Tibial artery (tissue), 4 donors: ENCODE results near the gene JAKMIP2.
"Not testable (repeated sequence)": the region's sequence is repeated elsewhere in the genome, so short reads cannot be mapped to it uniquely, and the experiment has no call there.

Source experiments
- DNase-seq, 2 donors: peaks; one replicate each; pipeline ENCODE4 v3.0.0-alpha.2; 2019
- H3K27ac ChIP-seq, 2 donors: fragments of 200-600 bp; sonication (generic) in 1 of 2; 1 replicate in 1 of 2; 2 replicates in 1 of 2; pipeline ENCODE4 v1.5.1; 2018 to 2019; ENCODE audit warnings: mild to moderate bottlenecking in 1 of 2
- H3K27me3 ChIP-seq, 2 donors: fragments of 200-600 bp; sonication (generic) in 1 of 2; one replicate each; pipeline versions ENCODE4 v1.5.1 to v1.6.0; 2016 to 2019
- H3K36me3 ChIP-seq, 3 donors: fragments of 200-600 bp; sonication (generic) in 2 of 3; one replicate each; pipeline ENCODE4 v1.5.1; 2016 to 2019; ENCODE audit warnings: mild to moderate bottlenecking in 2 of 3
- H3K4me1 ChIP-seq, 4 donors: fragments of 200-600 bp; sonication (generic) in 2 of 4; 1 replicate in 3 of 4; 2 replicates in 1 of 4; pipeline ENCODE4 v1.5.1; 2016 to 2019
- H3K4me3 ChIP-seq, 2 donors: fragments of 200-600 bp; sonication (generic) in 1 of 2; 1 replicate in 1 of 2; 2 replicates in 1 of 2; pipeline ENCODE4 v1.5.1; 2018 to 2019; ENCODE audit warnings: mild to moderate bottlenecking in 2 of 2
- H3K9me3 ChIP-seq, 3 donors: fragments of 200-600 bp; sonication (generic) in 1 of 3; one replicate each; pipeline ENCODE4 v1.5.1; 2016 to 2019
- CTCF ChIP-seq, 2 experiments: fragments of 200-600 bp in 1 of 2; fragments of 450-650 bp in 1 of 2; IDR thresholded peaks; one replicate each; pipeline ENCODE4 v1.5.1; 2017 to 2019; ENCODE audit warnings: antibody characterized with exemption in 2 of 2, mild to moderate bottlenecking in 1 of 2, moderate library complexity in 1 of 2
- intact Hi-C: fragments of 100-400 bp; cut with DNase I; formaldehyde crosslinking; loops from one replicate; pipeline ENCODE4 v1.15.0; 2023; ENCODE audit warnings: low total_unique reads

The JAKMIP2 gene

GRCh38 chr5:147809830-147810666, 27.5 kb upstream of the JAKMIP2 start:
- Histone ChIP-seq H3K27ac (no peak overlapping the region), H3K4me1 (no peaks in the 10 kb centered on the region), H3K27me3 (no peaks in the 10 kb centered on the region), H3K36me3 (no peaks in the 10 kb centered on the region), H3K9me3 (no peaks in the 10 kb centered on the region), H3K4me3 (no peak overlapping the region)
- no peak for DNase-seq
- intact Hi-C loops: no loop called here
- TF ChIP-seq CTCF (IDR thresholded peaks at IDR 0.05): no peak

DNA sequence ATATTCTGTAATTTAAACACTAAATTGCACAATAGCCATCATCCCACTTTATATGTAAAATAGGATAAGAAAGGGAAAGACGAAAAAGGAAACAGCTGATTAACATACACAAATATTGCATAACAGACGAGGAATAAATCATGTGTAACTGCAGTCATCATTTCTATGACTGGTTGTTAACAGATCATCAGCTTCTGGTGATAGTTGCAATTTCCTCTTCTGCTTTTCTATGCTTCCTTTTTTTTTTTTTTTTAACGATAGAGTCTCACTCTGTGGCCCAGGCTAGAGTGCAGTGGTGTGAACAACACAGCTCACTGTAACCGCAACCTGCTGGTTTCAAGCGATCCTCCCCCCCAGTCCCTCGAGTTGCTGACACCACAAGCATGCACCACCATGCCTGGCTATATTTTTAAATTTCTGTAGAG, 22.5 kb upstream of the JAKMIP2 start:
- Histone ChIP-seq H3K4me1 (no peaks in the 10 kb centered on the region), H3K27me3 (no peaks in the 10 kb centered on the region), H3K36me3 (no peaks in the 10 kb centered on the region), H3K9me3 (no peaks in the 10 kb centered on the region), H3K27ac (no peak overlapping the region), H3K4me3 (no peak overlapping the region)
- intact Hi-C loops: no loop called here
- no peak for DNase-seq
- no peak for TF ChIP-seq CTCF (IDR thresholded peaks at IDR 0.05)

GRCh38 chr5:147804334-147804733, 21.8 kb upstream of the JAKMIP2 start:
- Histone ChIP-seq H3K9me3 (no peaks in the 10 kb centered on the region), H3K36me3 (no peaks in the 10 kb centered on the region), H3K27me3 (no peaks in the 10 kb centered on the region), H3K4me3 (no peak overlapping the region), H3K27ac (no peak overlapping the region), H3K4me1 (no peaks in the 10 kb centered on the region)
- no peak for DNase-seq
- intact Hi-C loops: no loop called here
- no peak for TF ChIP-seq CTCF (IDR thresholded peaks at IDR 0.05)

DNA sequence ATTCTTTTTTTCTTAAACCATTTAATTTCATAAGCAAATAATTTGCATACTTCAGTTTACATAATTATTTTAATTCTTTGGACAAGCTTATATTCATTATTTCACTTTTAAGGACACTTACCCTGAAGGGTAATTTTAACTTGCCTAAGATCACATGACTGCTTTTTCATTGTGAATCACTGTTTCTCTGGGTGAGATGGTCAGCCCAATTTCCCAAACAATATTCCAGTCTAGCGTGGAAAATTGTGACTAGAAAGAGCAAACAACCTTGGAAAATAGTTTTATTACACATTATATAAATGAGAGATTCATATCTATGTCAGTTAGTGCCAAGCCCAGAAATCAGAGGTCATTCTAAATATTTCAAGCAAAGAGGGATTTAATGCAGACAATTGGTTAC, 21.4 kb upstream of the JAKMIP2 start:
- Histone ChIP-seq H3K36me3 (no peaks in the 10 kb centered on the region), H3K4me1 (no peaks in the 10 kb centered on the region), H3K27ac (no peak overlapping the region), H3K4me3 (no peak overlapping the region), H3K27me3 (no peaks in the 10 kb centered on the region), H3K9me3 (no peaks in the 10 kb centered on the region)
- TF ChIP-seq CTCF (IDR thresholded peaks at IDR 0.05): no peak
- intact Hi-C loops: no loop called here
- DNase-seq: no peak

DNA sequence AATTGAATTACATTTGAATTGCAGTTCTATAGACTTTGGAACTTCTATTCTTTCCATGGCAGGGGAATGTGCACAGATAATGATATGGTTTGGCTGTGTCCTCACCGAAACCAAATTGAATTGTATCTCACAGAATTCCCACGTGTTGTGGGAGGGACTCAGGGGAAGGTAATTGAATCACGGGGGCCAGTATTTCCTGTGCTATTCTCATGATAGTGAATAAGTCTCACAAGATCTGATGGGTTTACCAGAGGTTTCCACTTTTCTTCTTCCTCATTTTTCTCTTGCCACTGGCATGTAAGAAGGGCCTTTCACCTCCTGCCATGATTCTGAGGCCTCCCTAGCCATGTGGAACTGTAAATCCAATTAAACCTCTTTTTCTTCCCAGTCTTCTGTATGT, 20.6 kb upstream of the JAKMIP2 start:
- H3K4me1 ChIP-seq, H3K27ac ChIP-seq, H3K27me3 ChIP-seq, H3K36me3 ChIP-seq, H3K4me3 ChIP-seq, DNase-seq, intact Hi-C loops, H3K9me3 ChIP-seq: not testable (repeated sequence)

DNA sequence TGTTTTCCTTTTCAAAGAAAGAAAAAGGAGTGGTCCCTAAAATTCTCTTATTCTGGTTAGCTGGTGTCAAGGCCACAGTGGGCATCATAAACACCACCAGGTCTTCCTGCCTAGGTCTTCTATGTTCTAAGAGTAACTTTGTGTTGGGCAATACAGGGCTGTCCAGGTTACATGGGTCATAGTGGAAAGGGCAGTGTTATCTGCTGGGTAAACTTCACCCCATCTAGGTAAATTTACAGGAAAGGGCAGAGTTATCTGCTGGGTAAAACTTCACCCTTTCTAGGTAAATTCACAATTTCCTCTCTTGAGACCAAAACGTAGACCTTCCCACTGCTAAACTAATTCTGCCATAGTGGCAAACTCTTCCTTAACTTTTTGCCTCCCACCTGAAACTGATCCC, 18.9 kb upstream of the JAKMIP2 start:
- intact Hi-C loops: no loop called here
- no peaks in the 10 kb centered on the region for H3K9me3 ChIP-seq
- H3K36me3 ChIP-seq: no peaks in the 10 kb centered on the region
- no peaks in the 10 kb centered on the region for H3K27me3 ChIP-seq
- TF ChIP-seq CTCF (IDR thresholded peaks at IDR 0.05): no peak
- H3K4me1 ChIP-seq: no peaks in the 10 kb centered on the region
- DNase-seq: no peak
- H3K27ac ChIP-seq: no peak overlapping the region
- H3K4me3 ChIP-seq: no peak overlapping the region
